Ectodermal cell (in vitro differentiated cells): ENCODE data around the gene KAZN.

ENCODE experiments used
- H3K27ac ChIP-seq: 2 replicates; pipeline ENCODE4 v1.7.0; 2013; ENCODE audit warnings: mild to moderate bottlenecking, low read depth, low read length; ENCODE audit not compliant: insufficient read depth, poor library complexity, severe bottlenecking
- H3K27me3 ChIP-seq: 2 replicates; pipeline ENCODE4 v1.7.0; 2013; ENCODE audit warnings: mild to moderate bottlenecking, low read length; ENCODE audit not compliant: insufficient read depth, control insufficient read depth, poor library complexity, severe bottlenecking
- H3K36me3 ChIP-seq: one replicate; pipeline ENCODE4 v1.7.0; 2013; ENCODE audit warnings: low read length; ENCODE audit not compliant: control insufficient read depth, insufficient read depth
- H3K4me1 ChIP-seq: one replicate; pipeline ENCODE4 v1.7.0; 2013; ENCODE audit warnings: low read length; ENCODE audit not compliant: control insufficient read depth, insufficient read depth
- H3K4me3 ChIP-seq: 2 replicates; pipeline ENCODE4 v1.7.0; 2013; ENCODE audit warnings: low read depth, low read length, control low read depth; ENCODE audit not compliant: insufficient read depth
- H3K9me3 ChIP-seq: 2 replicates; pipeline ENCODE4 v1.7.0; 2013; ENCODE audit warnings: mild to moderate bottlenecking, low read length, moderate library complexity; ENCODE audit not compliant: control insufficient read depth
- WGBS, 2 experiments: methylation state at CpG; one replicate each; pipeline ENCODE4 v1.1.7; 2013; ENCODE audit warnings: missing lambda C conversion rate in 2 of 2; 5-methylcytosine and 5-hydroxymethylcytosine counted together

Gene KAZN

DNA sequence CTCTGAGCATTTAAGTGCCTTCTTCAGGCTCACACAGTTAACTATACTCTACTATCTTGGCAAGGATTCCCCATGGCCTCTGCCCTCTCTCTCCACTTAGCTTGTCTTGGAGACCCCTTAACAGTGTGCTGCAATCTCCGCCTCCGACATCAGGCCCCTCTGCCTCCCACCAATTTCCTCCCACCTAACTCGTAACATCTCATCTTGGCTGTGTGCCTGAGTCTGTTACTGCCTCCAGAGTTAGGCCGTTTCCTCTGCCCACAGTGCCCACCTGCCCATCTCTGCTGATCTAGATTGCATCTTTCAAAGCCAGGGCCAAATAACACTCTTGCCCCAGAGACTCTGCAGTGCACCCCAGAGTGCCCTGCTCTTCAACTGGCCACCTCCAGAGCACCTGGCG, 310.8 kb downstream of the KAZN start:
- Histone ChIP-seq H3K27me3 (no peaks in the 10 kb centered on the region), H3K36me3 (no peaks in the 10 kb centered on the region), H3K27ac (no peak overlapping the region), H3K9me3 (no peaks in the 10 kb centered on the region), H3K4me1 (peaks cover 8% of the 10 kb centered on the region), H3K4me3 (no peak overlapping the region)
- WGBS, 2 experiments = 93 to 95% methylated on average over 5 of the region's 5 CpGs

DNA sequence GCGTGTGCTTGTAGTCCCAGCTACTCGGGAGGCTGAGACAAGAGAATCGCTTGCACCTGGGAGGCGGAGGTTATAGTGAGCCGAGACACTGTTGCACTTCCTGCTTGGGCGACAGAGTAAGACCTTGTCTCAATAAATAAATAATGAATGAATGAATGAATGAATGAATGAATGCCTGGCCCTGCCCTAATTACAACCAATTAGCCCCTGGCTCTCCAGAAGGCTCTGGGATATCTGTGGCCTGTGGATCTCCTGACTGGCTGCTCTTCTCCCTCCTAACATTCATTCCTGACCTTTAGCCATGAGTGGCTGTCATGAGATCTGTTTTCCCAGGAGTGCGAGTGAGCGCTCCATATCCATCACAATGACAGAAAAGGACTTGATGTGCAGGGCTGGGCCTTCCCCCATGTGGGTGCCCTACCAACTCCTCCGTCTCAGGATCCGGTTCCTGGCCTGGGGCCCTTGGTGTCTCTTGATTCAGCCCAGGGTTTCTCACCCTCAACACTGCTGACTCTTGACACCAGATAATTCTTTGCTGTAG, 311.5 kb downstream of the KAZN start:
- no peaks in the 10 kb centered on the region for H3K9me3 ChIP-seq
- H3K27ac ChIP-seq = no peak overlapping the region
- no peak overlapping the region for H3K4me3 ChIP-seq
- H3K4me1 ChIP-seq = peaks cover 9% of the 10 kb centered on the region
- H3K36me3 ChIP-seq = no peaks in the 10 kb centered on the region
- H3K27me3 ChIP-seq = no peaks in the 10 kb centered on the region
- WGBS, 2 experiments = 87 to 89% methylated on average over 10 of the region's 10 CpGs

GRCh38 chr1:14910984-14911721, 312.7 kb downstream of the KAZN start:
- Histone ChIP-seq H3K27ac (no peak overlapping the region), H3K36me3 (no peaks in the 10 kb centered on the region), H3K9me3 (no peaks in the 10 kb centered on the region), H3K4me1 (peaks cover 9% of the 10 kb centered on the region), H3K27me3 (no peaks in the 10 kb centered on the region), H3K4me3 (no peak overlapping the region)
- 93 to 94% methylated on average over 12 of the region's 12 CpGs for WGBS, 2 experiments

DNA sequence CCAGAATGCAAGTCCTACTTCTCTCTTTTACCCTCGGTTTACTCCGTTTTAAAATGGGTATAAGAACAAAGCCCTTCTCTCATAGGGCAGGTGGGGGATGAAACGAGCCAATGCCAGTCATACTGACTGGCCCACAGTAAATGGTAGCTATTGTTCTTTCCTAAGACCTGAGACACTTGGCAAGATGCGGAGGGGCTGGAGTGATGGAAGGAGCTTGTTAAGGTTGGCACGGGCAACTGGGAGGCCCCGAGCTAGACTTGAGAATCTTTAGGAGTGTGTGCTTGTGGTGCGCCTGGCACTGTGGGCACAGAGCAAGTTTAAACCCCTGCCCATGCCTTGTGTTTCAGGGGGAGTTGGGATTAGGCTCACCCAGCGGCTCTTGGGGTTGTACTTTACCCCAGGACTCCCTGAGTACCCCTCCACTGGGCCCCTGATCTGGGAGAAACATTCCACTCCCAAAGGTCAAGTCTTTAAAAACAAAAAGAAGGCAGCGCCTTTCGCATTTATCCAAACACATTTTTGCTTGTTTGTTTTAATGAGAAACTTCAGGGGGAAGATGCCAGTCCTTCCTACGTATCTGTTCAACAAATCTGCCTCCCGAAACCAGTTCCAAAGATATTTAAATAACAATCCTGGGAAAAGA, 314.5 kb downstream of the KAZN start:
- Histone ChIP-seq H3K4me1 (peaks cover 7% of the 10 kb centered on the region), H3K27ac (no peak overlapping the region), H3K4me3 (no peak overlapping the region), H3K27me3 (no peaks in the 10 kb centered on the region), H3K9me3 (no peaks in the 10 kb centered on the region), H3K36me3 (no peaks in the 10 kb centered on the region)
- 91 to 95% methylated on average over 12 of the region's 12 CpGs for WGBS, 2 experiments

DNA sequence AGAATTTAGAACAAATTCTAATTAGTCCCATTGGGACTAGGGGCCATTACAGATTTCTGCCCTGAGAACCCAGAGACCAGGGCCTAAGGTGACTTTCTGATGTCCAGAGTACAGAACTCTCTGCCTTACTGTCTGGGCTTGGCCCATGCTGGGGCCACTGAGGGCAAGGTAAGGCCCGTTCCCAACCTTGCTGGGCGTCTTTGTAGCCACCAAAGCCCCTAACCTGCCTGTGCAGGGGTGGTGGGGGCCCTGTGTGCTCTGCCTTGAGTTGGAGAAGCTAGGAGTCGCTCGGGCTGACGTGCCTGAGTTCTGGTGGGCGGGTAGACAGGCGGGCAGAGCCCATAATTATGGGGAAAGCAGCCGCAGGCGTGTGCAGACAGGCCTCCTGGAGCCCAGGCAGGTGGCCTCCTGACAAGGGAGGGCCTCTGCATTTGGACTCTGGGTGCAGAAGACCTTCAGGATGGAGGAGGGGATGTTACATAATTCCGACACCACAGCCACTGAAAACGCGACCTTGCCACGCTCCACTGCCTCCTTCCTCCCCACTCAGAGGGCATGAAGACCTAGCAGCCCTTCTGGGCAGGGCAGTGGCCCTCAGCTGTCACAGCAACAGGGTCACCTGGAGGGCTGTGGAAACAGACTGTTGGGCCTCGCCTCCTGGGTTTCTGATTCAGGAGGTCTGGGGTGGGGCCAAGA, 315.1 kb downstream of the KAZN start:
- 81 to 87% methylated on average over 14 of the region's 14 CpGs for WGBS, 2 experiments
- H3K9me3 ChIP-seq = no peaks in the 10 kb centered on the region
- no peak overlapping the region for H3K4me3 ChIP-seq
- no peaks in the 10 kb centered on the region for H3K27me3 ChIP-seq
- no peak overlapping the region for H3K27ac ChIP-seq
- H3K4me1 ChIP-seq = peaks cover 7% of the 10 kb centered on the region
- H3K36me3 ChIP-seq = no peaks in the 10 kb centered on the region

- Histone ChIP-seq H3K27me3 (no peaks in the 10 kb centered on the region), H3K4me3 (no peak overlapping the region), H3K4me1 (peaks cover 7% of the 10 kb centered on the region), H3K9me3 (no peaks in the 10 kb centered on the region), H3K27ac (no peak overlapping the region), H3K36me3 (no peaks in the 10 kb centered on the region)
- 71 to 78% methylated on average over 11 of the region's 11 CpGs for WGBS, 2 experiments
Observed at GRCh38 chr1:14914351-14914988, 316.0 kb downstream of the KAZN start.

DNA sequence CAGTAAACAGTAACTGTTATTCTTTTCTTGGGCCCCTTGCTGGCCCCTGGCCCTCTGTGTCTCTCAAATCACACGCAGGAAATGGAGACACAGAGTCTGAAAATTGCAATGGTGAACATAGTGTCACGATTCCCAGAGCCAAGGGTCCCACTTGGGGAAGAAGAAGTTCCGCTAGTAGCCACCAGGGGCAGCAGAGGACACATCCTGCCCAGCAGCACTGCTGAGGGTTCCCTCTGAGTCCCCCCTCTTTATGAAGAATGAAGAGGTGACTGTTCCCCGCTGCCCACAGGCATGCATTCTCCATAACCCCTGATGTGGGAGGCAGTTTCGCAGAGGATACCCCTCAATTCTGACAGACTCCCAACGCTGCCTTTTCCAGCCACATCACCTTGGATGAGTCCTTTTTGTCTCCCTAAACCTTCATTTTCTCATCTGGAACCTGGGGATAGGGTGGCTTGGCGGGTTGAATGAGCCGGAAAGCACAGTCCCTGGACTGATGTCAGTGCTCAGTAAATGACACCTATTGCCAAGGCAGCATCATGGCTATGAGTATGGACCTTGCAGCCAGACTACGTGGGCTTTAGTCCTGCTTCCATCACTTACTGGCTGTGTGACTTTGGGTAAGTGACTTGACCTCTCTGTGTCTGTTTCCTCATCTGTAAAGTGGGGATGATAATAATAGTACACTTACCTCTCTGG, 317.0 kb downstream of the KAZN start:
- Histone ChIP-seq H3K4me3 (no peak overlapping the region), H3K4me1 (peaks cover 7% of the 10 kb centered on the region), H3K9me3 (no peaks in the 10 kb centered on the region), H3K36me3 (no peaks in the 10 kb centered on the region), H3K27ac (no peak overlapping the region), H3K27me3 (no peaks in the 10 kb centered on the region)
- WGBS, 2 experiments = 54 to 60% methylated on average over 9 of the region's 9 CpGs

- no peak overlapping the region for H3K4me3 ChIP-seq
- H3K27ac ChIP-seq = no peak overlapping the region
- H3K36me3 ChIP-seq = no peaks in the 10 kb centered on the region
- no peaks in the 10 kb centered on the region for H3K9me3 ChIP-seq
- H3K4me1 ChIP-seq = peaks cover 4% of the 10 kb centered on the region
- 91% methylated on average over 10 of the region's 10 CpGs for WGBS, 2 experiments
- H3K27me3 ChIP-seq = peaks cover 6% of the 10 kb centered on the region
Observed at GRCh38 chr1:14919289-14919688, 320.8 kb downstream of the KAZN start.

DNA sequence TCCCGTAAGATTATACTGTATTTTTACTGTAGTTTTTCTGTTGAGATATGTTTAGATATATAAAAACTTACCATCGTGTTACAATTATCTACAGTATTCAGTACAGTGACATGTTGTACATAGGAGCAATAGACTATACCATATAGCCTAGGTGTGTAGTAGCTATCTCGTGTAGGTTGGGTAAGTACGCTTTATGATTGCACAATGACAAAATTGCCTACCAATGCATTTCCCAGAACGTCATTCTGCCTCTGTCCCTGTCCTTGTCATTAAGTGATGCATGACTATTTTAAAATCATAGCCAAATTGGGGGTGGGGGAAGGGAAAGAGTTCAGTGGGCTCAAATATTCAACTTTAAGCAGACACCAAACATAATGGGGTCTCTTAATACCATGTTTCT, 321.3 kb downstream of the KAZN start:
- Histone ChIP-seq H3K27me3 (peaks cover 10% of the 10 kb centered on the region), H3K36me3 (no peaks in the 10 kb centered on the region), H3K4me3 (no peak overlapping the region), H3K9me3 (no peaks in the 10 kb centered on the region), H3K27ac (no peak overlapping the region), H3K4me1 (peaks cover 3% of the 10 kb centered on the region)
- 89 to 96% methylated on average over 3 to 4 of the region's 5 CpGs for WGBS, 2 experiments
